ENCODE measurements around the gene TFRC.
"Not testable (repeated sequence)": the region's sequence is repeated elsewhere in the genome, so short reads cannot be mapped to it uniquely, and the experiment has no call there.

The TFRC gene

DNA sequence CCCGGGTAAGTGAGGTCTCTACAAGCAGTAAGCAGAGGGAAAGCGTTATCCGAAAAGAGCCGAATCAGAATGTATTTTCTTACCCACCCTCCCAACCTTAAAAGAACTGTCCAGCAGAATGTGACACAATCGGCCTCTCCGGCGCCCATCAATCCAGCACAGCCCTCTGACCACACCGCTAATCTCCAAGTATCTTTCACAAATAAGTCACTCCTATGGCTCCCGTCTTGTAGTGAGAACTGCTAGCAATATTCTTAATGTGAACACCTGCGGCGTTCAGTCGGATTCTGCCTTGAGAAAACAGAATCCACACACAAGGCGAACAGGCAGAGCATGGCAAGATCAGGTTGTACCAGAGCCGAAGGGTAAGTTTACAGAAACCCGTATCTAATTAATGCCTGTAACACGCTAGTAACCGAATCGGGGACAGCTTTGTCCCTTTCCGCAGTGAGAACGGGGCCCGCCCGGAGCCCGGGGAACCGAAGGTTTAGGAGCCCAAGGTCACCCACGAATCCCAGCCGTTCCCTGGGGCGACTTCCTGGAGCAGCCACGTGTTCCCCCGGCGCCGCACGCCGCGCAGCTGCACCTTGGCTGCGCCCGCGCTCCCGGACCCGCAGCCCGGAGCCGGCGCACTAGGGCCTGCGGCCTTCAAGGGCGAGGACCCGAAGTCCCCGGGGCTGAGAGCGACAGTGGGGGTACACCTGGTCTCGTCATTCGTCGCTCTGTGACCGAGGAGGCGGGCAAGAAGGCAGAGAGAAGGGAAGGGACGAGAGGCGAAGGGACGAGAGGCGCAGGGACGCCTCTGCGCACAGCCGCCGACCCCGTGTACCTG, 672 bp downstream of the TFRC start:
- DNase-seq: peak; percentile 58 to 81 (median 67)

DNA sequence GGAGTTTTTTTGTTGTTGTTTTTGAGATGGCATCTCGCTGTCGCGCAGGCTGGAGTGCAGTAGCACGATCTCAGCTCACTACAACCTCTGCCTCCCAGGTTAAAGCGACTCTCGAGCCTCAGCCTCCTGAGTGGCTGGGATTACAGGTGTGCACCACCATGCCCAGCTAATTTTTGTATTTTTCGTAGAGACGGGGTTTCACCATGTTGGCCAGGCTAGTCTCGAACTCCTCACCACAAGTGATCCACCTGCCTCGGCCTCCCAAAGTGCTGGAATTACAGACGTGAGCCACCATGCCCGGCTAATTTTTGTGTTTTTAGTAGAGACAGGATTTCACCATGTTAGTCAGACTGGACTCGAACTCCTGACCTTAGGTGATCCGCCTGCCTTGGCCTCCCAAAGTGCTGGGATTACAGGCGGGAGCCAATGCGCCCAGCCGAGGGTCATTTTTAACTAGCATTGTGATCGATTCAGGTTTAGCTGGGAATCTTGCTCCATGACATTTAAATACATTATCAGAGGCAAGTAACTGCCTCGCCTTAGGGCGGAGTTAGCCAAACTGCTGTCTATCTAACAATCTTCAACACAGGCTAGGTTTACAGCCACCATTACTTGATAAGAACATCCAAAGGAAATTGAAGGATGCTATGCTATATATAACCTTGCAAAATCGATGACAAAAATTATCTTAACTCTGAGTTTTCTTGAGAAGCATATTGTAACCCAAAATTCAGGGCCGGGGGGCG, 1.6 kb downstream of the TFRC start:
- not testable (repeated sequence) for DNase-seq

DNA sequence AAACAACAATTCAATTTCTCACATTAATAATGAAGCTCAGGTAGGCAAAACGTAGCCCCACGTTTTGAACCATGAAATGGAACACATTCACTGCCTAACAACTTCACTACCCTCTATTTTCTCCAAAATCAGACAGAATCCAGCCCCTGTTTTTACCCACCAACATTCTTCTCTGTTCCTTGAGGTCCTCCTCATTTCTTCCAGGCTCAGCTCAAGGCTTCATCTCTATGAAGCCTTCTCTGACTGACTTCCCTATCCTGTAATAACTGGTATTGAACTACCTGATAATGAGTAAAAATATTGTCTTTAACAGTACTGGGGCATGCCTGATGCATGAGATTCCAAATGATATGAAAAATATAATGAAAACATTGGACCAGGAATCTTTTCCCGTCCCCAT, 2.2 kb downstream of the TFRC start:
- no peak for DNase-seq

DNA sequence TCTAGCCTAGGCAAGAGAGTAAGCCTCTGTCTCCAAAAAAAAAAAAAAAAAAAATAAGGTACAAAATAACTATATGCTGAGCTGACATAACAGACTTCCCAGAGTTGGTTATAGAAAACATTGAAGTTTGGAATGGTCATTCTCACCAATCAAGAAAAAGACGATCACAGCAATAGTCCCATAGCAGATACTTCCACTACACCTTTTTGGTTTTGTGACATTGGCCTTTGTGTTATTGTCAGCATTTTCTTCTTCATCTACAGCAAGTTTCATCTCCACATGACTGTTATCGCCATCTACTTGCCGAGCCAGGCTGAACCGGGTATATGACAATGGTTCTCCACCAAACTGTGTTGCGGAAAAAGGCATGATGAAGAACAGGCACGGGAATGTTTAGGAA, 6.9 kb downstream of the TFRC start:
- DNase-seq: no peak

DNA sequence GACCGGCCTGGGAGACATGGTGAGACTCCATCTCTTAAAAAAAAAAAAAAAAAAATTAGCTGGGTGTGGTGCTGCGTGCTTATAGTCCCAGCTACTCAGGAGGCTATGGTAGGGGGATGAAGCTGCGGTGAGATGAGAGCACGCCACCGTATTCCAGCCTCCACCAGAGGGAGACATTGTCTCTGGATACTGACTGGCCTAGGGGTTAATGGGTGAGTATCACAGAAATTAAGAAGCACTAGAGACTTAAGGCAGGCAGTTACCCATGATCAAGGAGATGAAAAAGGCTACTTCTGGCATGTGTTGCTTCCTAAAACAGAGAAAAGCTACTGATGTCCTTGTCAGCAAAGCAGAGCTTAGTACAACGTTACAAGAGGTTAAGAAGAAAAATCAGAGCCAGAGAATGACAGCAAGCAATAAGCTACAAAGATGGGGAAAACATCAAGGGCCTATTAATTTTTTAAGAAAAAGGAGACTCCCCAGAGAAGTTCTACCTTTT, 8.6 kb downstream of the TFRC start:
- peak; percentile 71 to 84 (median 79) for DNase-seq

DNA sequence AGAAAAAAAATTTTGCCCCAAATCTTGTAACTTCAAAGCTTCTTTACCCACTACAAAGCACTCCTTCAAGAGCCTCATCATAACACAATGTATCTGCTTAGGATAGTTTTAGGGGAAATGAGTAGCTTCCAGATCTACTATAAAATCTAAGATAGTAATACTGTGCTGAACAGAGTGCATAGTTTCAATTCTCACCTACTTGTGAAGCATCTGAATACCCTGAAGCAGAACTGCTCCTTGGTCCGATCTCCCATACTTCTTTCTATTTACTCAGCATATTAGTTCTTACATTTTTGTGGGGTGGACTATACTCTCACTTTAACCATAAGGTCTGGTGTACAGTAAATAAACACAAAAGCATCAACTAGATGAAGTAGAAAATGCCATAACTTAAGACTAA, 9.6 kb downstream of the TFRC start:
- DNase-seq: no peak

DNA sequence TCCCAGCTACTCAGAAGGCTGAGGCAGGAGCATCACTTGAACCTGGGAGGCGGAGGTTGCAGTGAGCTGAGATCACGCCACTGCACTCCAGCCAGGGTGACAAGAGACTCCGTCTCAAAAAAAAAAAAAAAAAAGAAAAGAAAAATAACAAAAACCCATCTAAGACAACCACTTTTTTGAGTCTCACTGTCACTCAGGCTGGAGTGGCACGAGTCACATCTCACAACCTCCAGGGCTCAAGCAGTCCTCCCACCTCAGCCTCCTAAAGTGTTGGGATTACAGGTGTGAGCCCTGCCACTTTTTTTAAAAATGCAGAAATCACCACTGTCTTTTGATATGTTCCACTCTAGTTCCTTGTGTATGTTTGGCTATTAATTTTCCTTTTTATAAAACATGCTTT, 13.1 kb downstream of the TFRC start:
- not testable (repeated sequence) for DNase-seq

DNA sequence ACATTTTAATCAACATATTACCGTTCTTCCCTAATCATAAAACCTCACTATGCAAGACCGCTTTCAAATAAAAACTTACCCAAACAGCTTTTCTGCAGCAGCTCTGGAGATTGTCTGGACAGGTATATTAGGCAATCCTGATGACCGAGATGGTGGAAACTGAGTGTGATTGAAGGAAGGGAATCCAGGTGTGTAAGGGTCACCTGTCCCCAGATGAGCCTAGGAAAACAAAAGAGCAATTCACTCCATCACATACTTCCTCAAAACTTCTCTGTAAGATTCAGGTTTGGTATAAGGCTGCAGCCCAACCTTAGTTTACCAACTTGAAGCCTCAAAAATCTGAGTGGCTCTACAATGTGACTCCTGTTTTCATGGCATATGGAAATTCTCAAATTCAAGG, 14.5 kb downstream of the TFRC start:
- no peak for DNase-seq

DNA sequence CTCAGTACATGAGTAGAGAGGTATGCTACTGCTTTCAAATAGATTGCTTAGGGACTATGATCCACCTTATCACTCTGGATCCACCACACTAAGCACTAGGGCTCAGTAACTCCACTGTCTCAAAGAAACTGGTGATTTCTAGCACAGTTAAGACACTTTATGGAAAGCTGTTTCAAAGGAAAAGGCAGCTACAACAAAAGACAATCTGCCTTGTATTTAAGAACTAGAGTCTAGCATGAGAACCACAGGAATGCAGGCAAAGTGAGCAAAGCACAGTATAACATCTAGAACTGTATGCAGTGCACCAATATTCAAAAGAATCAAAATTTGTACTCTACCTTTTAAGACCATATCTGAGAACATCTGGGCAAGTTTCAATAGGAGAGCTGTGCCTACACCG, 17.9 kb downstream of the TFRC start:
- no peak for DNase-seq

DNA sequence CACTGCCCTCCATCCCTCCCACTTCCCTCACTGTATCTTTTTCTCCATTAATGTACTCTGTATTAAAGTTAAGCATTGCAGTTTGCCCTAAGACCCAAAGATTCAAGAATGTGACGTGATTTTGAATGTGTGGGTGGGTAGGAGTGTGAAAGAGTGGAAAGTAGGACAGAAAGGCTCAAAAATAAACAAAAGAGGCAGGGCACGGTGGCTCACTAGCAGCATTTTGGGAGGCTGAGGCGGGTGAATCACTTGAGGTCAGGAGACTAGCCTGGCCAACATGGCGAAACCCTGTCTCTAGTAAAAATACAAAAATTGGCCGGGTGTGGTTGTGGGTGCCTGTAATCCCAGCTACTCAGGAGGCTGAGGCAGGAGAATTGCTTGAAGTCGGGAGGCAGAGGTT, 18.4 kb downstream of the TFRC start:
- DNase-seq: no peak

DNA sequence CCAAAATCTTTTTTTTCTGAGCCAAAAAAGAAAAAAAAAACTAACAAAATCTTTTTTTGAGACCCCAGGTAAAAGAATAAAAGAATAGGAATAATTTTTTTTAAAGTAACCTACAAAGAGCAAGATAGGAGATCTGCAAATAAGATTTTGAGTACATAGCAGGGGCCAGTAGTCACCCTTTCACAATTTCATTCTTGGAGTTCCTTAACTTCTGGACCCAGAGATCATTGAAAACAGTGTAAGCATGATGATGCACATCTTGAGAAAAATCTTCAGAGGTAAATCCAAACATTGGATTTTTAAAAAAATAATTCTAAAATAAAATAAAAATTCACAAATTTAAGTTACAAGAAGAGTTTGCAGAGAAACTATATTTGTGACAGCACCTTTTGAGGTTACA, 18.8 kb downstream of the TFRC start:
- no peak for DNase-seq

DNA sequence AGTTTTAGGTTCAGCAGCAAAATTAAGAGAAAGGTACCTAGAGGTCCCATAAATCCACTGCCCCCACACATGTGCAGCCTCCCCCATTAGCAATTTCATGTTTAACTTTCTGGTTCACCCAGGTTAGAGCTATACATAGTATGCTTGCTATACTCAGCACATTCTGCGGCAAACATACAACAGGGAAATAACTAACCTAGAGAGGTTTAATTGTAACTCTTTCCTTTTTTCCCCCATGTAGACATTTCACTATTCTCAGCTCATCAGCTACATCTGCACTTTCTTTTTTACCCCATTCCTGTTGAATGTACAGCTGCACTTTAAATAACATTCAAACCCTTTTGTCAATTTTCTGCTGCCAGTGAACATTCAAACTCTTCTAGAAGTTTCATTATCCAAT, 21.1 kb downstream of the TFRC start:
- DNase-seq: no peak

DNA sequence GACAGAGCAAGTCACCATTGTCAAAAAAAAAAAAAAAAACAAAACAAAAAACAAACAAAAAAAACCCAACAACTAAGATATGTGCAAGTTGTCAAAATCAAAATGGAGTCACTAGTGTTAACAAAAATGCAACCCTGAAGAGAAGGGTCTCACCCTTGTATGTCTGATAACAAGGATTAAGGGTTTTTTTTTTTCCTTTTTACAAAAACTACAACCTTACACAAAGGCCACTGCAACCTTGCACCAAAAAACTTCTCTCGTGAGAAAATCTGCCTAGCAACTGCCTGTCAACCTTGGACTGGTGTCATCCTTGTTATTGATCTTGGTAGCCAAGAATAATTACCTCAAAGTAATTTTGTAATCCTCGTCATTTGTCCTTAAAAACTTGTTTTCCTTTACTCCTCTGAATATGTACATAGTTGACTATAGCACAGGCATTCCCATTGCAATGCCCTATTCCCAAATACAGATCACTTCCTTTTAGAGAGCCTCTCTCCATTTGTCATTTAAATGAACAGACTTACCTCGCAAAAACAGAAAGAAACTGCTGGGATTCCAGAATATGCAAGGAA, 24.0 kb downstream of the TFRC start:
- no peak for DNase-seq

DNA sequence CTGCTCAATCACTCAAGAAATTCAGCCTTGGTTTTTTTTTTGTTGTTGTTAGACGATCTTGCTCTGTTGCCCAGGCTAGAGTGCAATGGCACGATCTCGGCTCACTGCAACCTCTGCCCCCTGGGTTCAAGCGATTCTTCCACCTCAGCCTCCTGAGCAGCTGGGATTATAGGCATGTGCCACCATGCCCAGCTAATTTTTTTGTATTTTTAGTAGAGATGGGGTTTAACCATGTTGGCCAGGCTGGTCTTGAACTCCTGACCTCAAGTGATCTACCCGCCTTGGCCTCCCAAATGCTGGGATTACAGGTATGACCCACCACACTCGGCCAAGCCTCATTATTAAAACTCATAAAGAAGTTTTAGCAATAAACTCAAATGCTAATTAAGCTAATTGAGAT, 25.5 kb downstream of the TFRC start:
- DNase-seq: not testable (repeated sequence)

DNA sequence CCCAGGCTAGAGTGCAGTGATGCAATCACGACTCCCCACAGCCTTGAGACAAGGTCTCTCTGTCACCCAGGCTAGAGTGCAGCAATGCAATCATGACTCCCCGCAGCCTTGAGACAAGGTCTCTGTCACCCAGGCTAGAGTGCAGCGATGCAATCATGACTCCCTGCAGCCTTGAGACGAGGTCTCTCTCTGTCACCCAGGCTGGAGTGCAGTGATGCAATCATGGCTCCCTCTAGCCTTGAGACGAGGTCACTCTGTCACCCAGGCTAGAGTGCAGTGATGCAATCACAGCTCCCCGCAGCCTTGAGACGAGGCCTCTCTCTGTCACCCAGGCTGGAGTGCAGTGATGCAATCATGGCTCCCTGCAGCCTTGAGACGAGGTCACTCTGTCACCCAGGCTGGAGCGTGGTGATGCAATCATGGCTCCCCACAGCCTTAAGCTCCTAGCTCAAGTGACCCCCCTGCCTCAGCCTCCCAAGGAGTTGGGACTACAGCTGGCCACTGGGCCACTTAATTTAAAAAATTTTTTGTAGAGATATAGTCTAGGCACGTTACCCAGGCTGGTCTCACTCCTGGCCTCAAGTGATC, 26.1 kb downstream of the TFRC start:
- peak; percentile 64 to 82 (median 79) for DNase-seq

DNA sequence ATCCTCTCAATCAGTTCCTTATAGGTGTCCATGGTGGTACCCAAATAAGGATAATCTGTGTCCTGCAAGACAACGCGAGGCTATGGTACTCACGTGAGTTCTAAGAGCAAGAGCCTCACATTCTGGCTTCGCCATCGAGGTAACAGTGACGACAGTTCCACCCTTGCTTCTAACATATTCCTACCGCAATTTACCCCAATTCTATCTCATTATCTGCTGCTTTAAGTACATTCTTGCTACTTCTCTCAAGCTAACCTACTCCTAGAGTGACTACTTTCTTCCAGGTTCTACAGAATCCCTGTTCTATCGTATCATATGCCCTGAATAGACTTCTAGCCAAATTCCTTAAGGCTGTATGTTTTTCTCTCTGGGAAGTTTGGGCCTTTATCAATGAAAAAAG, 26.6 kb downstream of the TFRC start:
- DNase-seq: no peak

DNA sequence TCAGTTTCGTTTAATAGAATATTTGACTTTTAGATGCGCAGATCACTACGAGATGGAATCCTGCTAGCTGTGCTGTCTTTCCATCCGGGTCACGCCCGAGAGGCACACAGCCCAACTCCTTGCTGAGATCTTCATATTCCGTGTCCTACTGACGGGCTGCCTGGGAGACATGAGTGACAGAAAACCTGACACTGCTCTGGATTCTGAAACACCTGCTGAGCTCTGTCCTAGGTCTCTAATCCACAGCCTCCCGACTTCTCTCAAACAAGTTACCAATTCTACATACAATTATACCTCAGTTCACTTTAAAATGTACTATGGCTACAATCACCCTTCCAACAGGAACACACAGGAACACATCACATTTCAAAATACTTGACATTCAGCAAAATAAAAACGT, 27.2 kb downstream of the TFRC start:
- no peak for DNase-seq

DNA sequence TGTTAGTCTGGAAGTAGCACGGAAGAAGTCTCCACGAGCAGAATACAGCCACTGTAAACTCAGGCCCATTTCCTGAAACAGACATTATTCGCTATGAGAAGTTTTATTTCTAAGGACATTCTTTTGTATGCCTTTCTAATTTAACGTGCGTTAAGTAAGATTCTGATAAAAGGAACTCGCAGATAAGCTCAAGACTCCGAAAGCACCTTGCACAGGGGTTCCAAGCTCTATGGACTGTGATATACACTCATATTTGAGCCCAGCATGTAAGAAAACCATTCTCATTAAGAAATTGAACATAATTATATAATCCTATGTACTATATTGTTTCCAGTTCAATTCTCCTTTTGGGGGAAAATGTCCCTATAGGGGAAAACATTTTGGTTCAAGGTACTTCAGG, 28.4 kb downstream of the TFRC start:
- DNase-seq: no peak

DNA sequence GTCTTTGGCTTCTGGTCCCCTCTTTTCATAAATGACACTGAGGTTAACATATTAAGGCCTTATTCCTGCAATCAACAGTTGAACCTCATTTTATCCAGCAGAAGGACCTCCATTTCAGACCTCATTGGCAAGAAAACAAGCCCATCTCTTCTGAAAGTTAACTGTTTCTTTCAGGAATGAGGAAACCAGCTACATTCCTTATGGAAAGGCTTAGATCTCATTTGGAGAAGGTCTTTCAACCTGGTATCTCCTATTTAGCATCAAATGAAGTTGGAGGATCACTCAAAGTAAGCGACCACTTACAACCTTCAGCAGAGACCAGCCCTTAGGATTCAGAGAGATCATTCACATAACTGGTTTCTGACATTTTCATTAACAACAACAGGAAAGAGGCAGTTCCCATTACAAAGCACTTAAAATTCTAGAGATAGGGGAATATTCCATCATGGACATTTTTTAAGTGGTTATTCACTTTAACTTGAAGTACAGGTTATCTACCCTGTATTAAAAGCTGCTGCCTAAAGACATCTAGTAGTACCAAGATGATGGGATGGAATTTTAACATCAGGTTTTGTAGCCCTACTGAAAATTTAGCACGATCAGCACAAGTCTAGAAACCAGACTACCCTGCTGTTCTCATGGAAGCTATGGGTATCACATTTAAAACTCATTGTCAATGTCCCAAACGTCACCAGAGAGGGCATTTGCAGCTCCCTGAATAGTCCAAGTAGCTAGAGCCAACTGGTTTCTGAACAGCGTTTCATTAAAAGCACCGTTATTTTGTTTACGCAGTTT, 30.4 kb downstream of the TFRC start:
- no peak for DNase-seq

DNA sequence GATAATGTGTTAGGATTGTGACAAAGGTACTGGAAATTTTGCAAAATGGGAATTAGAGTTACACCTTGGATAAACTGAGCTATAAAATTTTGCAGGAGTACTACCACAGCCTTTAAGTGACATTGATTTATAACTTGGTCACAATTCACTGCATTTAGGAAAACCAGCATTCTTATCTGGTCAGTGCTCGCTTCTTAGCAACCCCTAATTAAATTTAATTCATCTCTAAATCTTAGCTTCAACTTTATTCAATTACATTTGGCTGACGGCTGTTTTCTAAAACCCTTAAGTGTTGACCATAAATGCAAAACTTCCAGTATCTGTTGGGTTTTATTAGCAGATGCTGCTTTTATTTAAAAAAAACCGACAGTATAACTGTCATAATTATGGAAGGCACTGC, 31.3 kb downstream of the TFRC start:
- no peak for DNase-seq

DNA sequence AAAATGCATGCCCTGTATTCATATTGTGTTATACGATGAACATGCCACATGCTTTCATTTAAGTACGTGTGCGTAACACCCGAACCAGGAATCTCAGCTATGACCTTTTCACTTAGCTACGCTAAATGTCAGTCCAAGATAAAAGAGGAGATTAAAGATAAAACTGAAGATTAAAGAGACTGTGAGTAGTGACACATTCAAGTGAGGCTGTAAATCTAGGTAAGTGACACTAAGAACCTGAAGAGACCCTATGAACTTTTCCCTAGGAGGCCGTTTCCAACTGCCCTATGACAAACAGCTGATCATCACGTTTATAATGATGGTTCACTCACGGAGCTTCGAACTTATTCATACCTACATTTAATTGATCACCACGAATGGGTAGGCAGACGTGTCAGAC, 32.2 kb downstream of the TFRC start:
- DNase-seq: no peak

DNA sequence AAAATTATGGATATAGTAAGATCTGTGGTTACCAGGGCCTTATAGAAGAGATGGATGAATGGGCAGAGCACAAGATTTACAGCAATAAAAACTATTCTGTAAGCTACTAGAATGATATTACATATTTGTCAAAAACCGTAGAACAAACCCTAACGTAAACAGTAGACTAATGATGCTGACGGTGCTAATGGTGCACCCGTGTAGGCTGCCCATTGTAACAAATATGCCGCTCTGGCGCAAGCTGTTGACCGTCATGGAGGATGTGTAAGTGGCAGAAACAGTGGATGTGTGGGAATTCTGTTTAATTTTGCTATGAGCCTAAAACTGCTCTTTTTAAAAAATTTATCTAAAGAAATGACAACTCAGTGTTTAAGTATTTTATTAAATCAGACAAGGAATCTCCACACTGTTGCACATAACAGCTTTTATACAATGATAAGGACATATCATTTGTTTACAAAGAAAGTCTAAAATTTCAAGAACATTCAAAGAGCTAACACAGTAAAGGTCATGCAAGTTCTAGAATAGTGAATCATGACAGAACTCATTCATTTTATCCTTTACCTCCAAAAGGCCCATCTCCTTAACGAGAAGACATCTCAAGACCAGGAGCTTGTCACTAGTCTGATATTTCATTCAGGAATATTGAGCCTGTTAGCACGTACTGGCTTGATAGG, 32.8 kb downstream of the TFRC start:
- DNase-seq: no peak
